HUDEP-2 (cell line): ENCODE results near the gene SP6.

ENCODE experiments used
- DNase-seq, 76 experiments: peaks; one replicate each; lab custom pipeline; 2025; ENCODE audit not compliant: unreplicated experiment in 76 of 76; lab: John Stamatoyannopoulos, UW

Gene SP6

DNA sequence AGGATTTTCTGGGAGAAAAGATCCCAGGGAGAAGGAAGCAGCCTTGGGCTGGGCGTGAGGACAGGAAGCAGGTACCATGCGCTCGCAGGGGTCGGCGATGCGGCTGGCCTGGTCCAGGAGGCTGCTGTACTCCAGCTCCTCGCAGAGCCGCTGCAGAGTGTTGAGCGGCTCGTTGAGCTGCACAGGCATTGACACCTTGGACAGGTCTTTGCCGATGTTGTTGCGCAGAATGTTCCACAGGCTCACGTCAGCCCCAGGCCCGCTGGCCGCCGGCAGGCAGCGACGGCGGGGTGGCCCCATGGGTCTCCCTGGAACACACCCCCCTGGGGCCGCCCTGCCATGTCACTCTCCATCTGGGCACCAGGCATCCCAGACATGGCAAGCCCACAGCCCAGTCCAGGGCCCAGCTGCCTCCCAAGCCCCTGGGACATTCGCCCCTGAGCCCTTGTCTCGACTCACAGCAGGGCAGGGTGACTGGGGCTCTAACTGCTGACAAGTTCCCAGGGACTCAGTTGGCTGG lies 37.4 kb downstream of the SP6 start:
- DNase-seq = no peak

DNA sequence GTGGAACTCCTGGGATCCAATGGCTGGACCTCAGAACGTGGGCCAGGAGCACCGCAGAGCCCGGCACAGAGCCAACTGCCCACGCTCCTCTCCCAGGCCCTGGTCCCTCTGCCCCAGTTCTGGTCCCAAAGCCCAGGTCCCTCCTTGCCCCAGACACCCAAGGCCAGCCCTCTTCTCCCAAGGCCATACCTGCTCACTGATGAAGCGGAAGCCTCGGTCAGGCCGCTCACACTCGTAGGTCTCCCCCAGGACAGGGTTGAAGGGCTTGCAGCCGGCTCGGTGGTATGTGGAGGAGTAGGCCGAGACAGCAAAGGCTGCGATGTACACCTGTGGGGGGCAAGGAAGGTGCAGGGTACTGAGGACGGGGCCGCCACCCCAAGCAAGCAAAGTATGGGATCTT lies 37.9 kb downstream of the SP6 start:
- no peak for DNase-seq

DNA sequence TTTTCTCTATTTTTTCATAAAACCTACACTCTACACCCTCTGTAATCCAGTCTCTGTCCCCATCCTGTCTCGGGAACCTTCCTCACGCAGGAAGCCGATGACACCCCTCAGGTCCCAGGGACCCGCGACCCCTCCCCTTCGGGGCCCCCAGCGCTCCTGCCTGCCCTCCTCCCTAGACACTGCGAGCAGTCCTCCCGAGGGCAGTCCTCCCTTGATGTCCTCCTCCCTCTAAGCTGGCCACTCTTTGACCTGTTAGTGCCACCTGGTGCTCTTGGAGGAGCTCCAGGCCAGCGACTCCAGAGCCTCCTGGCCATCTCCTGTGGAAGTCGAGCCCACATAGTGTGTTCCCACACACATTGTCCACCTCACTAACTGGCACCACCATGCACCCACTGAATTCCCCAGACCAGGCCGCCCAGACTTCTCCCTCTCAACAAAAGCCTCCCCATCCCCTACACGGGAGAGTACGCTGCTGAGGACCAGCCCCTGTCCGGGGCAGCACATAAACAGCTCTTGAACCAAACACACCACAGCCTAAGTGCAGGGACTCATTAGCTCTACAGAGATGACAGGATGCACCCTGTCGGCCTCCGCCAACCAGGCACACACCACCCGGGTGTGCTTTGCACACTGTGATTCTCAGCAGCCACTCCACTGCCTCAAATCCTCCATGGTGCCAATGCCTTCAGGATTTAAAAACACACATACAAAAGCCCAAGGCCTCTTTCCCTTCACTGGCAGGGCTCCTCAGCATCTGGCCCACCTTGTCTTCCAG lies 38.6 kb downstream of the SP6 start:
- no peak for DNase-seq

DNA sequence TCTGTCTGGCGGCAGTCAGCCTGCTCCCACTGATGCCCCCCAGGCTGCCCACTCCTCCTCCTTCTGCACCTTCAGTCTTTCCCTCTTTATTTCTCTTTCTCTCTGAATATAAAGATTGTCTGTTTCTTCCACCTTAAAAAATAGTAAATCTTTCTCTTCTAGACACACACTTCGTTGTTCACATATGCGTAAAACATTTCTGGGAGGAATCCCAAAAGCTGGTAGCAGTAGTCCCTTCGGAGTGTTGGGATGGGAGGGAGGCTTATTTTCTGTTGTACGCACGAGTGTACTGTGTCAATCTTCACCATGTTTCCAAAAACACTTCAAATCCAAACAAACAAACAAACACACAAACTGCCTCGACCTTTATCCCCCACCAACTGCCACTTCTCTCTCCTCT lies 39.3 kb downstream of the SP6 start:
- DNase-seq = no peak

DNA sequence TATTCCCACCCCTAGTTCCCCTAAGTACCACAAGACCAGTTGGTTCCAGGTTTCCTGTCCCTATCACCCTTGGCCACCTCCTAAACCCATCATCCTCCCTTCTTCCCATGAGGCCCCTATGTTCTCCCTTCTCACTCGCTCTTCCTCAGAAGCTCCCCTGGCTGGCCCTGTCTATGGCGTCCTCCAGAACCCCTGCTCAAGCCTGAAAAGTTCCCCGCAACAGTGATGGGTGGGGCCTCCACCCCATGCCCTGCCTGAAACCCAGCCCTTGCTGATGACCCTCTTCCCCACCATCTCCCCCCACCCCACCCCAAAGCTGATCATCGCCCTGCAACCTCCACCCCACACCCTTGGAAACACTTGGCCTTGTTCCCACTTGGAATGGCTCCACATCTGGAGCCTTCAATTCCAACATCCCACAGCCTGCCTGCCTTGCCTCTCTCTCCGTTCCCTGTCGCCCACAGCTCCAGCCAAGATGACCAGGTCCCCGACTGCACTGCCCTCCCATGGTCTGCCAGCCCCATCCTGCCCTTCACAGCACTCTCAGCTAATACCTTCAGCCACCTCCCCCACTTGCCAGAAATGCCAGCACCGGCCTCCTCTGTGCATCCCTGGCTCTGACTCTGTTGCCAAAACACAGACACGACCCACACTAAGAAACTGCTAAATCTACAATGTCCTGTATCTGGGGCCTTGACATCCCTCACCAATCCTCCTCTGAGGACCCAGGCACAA lies 39.9 kb downstream of the SP6 start:
- DNase-seq = no peak

DNA sequence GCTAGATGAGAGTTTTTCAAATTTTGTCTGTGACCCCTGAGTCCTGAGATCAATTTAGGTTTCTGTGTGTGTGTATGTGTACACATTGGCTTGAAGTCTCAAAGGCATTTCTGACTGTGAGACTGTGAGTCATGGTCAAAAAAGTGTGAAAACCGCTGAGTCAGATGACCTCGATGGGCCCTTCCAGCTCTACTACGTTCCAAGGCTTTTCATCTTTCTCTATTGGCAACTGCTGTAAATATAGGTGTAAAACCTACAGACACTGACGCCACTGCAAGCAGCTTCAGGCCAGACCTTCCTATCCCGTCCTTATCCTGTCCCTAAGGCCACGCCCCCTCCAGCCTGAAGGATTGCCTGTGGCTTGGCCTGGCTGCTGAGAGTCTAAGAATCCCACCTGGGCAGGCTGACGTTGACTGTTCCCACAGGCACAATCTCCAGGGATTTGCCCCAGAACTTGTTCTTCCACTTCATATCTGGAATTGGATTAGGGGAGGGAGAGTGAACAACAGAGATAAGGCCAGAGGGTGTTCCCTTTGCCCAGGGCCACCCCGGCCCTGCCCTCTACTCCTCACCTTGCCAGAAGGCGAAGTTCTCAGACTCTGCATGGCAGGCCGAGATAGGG lies 40.7 kb downstream of the SP6 start:
- peak in 56 of 76 experiments; percentile 14 to 78 (median 46) for DNase-seq

DNA sequence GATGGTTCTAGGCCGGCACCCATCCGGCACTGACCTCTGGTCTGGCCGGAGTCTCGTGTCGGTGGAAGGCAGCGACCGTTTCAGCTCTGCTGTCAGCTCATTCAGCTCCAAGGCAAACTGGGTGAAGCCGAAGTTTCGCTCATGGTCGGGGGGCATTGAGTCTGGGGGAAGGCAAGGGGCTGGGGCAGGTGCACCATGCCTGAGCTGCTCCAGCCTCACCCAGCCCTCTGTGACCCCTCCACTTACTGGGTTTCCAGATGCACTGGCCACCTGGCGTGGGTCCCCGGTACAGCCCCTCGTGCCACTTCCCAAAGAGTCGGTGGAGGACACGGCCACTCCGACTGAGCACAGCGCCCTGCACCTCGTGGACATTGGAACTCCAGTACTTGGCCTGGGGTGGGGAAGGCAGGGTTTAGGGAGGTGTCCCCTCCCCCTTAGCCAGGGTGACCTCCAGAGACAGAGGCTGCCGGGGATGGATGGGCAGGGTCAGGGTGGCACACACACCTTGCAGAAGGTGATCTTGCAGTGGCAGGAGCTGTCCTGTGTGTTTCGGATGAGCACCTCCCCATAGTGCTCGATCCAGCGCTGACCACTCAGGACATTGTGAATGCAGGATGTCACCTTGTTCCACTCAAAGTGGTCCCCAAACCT lies 42.0 kb downstream of the SP6 start:
- no peak for DNase-seq

DNA sequence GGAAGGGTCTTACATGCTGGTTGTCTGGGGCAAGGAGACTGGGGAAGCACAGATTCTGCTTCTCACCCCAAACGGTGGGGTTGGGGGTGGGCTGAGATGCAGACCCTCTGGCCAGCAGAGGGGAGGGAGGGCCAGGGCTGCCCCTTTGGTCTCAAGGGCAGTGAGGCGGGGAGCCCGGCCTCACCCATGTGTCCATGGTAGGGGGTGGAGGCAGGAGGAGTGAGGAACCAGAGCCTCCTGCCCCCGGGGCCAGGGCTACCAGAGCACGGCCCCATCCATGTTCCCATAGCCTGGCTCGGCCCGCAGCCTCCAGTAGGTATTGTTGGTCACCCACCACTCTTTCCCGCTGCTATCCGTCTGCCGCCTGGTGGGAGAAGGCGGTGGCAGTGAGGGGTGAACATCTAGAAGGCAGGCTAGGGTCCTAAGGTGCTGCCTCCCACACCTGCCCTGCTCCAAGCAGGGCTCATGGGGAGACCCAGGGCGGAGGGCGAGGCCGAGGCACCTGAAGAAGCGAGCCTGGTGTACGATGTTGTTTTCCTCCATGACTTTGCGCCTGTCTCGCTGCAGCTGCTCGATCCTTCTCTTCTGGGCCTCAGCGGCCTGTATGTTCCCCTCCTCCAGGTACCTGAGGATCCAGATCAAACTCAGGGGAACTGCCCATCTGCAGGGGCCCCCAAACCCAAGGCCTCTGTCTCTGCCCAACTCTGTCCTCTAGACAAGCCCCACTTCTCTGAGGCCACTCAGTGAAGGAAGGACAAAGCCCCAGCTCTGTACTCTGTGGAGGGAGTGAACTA lies 42.7 kb downstream of the SP6 start:
- no peak for DNase-seq

DNA sequence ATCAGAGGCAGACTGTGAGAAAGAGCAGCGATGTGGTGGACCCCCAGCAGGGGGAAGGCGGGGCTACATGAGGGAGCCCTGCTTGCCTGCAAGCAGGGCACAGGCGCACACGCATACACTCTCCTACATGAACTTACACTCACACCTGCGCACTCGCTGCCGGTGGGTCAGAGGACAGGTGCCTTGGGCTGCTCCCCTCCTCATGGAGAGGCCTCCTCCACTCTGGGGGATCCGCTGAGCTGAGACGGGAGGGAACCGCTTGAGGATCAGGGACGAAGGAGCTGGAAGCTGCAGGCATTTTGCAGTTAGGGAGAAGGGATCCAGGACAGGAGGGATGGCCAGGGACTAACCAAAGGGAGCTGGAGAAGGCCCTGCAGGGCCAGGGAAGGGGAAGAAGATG lies 43.5 kb downstream of the SP6 start:
- no peak for DNase-seq

DNA sequence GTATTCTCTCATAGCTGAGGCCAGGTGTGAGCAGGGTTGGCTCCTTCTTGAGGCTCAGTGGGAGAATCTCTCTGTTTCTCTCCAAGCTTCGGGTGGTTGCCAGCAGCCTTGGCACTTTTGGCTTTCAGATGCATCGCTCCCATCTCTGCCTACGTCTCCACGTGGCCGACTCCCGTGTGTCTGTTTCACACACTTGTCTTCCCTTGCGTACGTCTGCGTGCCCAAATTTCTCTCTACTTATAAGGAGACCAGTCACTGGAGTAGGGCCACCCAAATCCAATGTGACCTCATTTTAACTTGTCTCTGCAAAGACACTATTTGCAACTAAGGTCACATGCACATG lies 44.1 kb downstream of the SP6 start:
- no peak for DNase-seq

DNA sequence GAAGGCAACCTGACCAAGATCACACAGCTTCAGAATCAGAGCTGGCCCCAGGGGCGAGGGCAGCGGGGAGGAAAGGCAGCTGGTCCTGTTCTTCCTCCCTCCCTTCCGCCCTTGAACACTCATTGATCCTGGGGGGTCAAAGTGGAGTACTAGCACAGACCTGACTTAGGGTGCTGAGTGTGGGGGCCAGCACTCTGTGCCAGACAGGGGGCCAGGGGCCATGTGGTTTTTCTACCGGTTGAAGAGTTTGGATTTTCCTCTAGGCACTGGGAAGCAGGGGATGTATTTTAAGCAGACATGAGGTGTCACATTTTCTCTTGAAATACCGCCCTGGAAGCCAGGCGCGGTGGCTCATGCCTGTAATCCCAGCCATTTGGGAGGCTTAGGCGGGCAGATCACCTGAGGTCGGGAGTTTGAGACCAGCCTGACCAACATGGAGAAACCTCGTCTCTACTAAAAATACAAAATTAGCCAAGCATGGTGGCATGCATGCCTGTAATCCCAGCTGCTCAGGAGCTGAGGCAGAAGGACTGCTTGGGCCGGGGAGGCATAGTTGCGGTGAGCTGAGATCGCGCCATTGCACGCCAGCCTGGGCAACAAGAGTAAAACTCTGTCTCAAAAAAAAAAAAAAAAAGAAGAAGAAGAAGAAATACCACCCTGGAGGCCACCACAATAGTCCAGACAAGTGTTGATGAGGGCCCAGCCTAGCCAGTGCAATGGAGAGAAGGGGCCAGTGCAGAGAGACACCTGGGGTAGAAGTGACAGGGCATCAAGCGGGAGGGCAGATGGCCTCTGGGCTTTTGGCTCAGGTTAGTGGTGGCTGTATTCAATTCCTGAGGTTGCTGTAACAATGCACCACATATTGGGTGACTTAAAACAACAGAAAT lies 44.7 kb downstream of the SP6 start:
- DNase-seq = no peak

DNA sequence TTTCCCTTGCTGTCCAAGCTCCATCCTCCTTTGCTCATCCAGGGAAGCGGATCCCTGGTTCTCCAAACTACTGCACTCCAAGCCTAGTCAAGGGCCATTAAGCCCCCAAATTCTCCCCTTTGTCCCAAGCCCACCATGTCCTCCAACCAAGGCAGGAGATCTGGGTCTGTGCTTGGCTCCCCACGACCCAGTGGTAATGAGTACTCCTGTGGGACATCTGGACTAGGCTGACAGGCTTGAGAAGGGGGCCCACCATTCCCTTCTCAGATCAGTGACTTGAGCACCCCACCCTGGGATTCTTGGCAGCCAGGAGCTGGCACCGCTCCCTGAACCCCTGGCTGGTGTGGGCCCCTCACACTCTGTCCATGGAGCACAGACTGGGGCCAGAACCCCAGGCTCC lies 46.5 kb downstream of the SP6 start:
- DNase-seq = no peak

DNA sequence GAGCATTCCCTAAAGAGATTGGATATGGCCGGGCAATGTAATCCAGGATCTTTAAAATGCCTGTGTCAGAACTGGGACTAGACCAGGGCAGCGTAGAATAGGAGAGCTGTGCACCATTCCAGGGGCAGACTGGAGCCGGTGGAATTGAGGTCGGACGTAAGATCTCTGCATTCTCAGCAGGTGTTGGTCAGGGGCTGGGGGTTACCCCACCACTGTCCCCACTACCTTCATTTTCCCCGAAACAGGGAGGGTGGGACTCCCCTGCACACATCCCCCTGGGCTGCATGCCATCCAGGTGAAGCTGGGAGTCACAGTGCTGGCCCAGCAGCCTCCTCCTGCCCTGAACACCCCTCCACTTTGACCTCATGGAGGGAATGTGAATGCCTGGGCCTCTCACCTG lies 47.2 kb downstream of the SP6 start:
- no peak for DNase-seq

DNA sequence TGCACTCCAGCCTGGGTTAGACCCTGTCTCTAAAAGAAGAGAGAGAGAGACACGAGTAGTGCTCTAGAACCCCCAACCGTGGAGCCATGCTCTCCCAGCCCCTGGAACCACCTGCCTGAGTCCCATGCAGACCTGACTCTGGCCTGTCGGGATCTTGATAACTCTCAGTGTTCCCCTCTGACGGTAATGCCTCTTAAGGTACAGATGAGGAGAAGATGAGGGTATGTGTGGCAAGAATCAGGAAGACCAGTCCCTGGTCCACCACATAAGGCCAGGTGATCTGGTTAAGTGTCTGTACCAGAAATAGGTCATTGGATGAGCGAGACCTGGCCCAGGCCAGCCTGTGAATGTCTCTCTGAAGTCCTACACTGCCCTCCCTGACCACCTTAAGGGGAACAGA lies 47.8 kb downstream of the SP6 start:
- DNase-seq = no peak

DNA sequence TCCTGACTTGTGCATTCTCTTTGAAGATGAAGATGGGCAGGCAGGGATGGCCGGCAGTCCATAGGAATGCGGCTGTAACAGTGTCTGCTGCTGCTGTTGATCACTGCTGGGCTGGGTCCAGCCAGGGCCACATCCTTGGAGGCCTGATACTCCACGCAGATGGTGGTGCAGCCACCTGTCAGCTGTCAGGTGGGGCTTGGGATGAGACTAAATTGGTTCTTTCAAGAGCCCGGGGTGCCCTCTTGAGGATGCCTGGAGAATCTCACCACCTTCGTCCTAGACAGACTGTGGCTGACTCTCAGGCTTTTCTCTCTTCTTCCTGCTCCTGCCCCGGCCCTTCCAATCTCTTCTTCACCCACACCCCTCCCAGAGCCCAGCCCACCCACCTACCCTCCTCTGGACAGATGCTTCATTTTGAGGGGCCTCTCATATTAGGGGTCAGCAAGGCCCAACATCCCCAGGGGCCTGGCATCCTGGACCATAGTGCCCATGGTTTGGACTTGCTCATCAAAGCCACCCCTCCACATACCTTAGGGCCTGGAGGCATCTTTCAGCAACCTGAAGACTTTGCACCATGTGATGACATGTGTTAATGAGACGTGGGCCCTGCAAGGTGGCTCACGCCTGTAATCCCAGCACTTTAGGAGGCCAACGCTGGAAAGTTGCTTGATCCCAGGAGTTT lies 48.5 kb downstream of the SP6 start:
- peak in 33 of 76 experiments; percentile 6 to 49 (median 18) for DNase-seq

DNA sequence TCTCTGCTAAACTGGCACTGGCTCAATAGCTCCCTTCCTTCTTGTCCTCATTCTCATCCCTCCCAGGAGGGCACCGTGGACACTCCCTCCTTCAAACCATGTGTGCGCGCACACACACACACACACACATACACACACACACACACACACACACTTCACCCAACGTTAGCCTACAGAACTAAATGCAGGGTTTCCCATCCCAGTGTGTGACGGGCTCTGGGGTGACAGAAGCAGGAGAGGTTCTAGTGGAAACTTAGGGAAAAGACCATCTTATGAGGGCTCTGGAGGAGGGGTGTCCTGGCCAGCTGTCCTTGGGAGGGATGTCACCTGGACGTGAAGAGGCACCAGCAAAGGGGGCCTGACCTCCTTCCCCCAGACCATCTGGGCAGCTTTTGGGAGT lies 49.1 kb downstream of the SP6 start:
- no peak for DNase-seq

DNA sequence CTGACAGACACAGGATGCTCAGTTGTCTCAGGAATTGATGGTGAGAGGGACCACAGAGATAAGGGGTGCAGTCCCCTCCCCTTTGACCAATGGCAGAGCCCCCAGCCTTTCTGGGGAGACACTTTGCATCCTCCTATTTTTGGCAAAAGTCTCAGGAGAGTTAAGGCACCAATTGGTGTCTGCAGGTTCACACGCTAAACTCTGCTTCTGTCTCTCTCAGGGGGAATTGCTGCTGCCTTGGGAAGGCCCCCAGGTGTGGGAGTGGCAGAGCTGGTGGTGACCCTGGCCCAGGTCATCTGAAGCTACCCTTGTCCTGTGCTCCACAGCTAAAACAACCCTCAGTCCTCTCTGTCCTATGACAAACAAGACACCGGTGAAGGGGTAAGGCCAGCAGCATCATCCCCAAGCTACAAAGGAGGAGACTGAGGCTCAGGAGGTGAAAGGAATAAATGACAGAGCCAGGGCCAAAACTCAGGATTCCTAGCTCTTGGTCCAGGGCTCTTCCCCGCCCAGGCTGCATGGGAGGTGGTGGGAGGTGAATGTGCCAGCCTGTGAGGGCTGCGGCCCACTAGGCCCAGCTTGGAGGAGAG lies 49.7 kb downstream of the SP6 start:
- no peak for DNase-seq

DNA sequence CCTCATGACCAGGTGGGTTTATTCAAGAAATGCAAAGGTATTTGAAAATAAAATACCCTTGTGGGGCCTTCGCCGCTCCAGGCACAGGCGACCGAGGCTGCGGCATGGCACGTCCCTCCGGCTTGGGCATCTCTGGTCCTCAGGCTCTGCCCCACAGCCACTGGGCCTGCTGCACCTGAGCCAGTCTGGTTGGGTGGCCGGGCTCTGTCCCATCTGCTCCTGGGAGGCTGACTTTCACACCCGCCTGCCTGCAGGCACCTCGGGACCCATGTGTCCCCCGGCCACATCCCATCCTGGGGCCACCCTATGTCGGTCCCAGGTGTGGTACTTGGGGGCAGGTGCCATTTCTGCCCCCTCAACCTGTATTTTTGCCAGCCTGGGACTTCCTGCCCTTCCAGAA lies 50.3 kb downstream of the SP6 start:
- DNase-seq = no peak

DNA sequence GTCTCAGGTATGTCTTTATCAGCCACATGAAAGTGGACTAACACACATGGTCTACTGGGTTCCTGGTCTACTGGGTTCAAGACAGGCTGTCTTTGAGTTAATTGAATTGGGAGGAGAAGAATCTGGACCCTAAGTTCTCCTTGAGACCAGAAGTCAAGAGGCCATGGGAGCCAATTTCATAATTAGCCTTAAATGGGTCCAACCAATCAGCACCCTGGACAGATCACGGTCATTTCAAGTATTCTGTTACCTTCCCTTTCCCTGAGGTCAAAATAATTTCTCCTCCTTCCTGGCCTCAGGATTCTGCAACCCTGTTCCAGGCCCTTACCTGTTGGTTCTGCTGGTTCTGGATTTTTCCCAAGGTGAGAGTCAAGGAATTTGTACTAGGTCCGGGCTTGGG lies 53.2 kb downstream of the SP6 start:
- peak in 3 of 76 experiments; percentile 1 to 33 (median 2) for DNase-seq
